Coronary artery (tissue), 2 donors: ENCODE data around the gene DMBX1.
A peak's percentile ranks its signal among the peaks of the same experiment; 100 is the strongest.

ENCODE experiments used
- DNase-seq: peaks from one replicate; pipeline ENCODE4 v3.0.0-alpha.2; 2017; ENCODE audit warnings: low spot score
- H3K27ac ChIP-seq, 2 donors: fragments of 200-600 bp; sonication (generic); one replicate each; pipeline ENCODE4 v1.5.1; 2016 to 2019
- H3K4me3 ChIP-seq: fragments of 200-600 bp; sonication (generic); 2 replicates; pipeline ENCODE4 v1.5.1; 2016; ENCODE audit warnings: mild to moderate bottlenecking, moderate library complexity
- TF ChIP-seq, protein P1 (sequence below): fragments of 200-600 bp; sonication (generic); IDR thresholded peaks from one replicate; pipeline ENCODE4 v1.5.1; 2019; ENCODE audit warnings: antibody characterized with exemption

The DMBX1 gene

GRCh38 chr1:46447499-46448108, 42.0 kb upstream of the DMBX1 start:
- Histone ChIP-seq H3K27ac (no peak overlapping the region), H3K4me3 (peak overlapping the region; percentile 68)
- TF ChIP-seq, protein P1, sequence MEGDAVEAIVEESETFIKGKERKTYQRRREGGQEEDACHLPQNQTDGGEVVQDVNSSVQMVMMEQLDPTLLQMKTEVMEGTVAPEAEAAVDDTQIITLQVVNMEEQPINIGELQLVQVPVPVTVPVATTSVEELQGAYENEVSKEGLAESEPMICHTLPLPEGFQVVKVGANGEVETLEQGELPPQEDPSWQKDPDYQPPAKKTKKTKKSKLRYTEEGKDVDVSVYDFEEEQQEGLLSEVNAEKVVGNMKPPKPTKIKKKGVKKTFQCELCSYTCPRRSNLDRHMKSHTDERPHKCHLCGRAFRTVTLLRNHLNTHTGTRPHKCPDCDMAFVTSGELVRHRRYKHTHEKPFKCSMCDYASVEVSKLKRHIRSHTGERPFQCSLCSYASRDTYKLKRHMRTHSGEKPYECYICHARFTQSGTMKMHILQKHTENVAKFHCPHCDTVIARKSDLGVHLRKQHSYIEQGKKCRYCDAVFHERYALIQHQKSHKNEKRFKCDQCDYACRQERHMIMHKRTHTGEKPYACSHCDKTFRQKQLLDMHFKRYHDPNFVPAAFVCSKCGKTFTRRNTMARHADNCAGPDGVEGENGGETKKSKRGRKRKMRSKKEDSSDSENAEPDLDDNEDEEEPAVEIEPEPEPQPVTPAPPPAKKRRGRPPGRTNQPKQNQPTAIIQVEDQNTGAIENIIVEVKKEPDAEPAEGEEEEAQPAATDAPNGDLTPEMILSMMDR: no peak
- DNase-seq: no peak

DNA sequence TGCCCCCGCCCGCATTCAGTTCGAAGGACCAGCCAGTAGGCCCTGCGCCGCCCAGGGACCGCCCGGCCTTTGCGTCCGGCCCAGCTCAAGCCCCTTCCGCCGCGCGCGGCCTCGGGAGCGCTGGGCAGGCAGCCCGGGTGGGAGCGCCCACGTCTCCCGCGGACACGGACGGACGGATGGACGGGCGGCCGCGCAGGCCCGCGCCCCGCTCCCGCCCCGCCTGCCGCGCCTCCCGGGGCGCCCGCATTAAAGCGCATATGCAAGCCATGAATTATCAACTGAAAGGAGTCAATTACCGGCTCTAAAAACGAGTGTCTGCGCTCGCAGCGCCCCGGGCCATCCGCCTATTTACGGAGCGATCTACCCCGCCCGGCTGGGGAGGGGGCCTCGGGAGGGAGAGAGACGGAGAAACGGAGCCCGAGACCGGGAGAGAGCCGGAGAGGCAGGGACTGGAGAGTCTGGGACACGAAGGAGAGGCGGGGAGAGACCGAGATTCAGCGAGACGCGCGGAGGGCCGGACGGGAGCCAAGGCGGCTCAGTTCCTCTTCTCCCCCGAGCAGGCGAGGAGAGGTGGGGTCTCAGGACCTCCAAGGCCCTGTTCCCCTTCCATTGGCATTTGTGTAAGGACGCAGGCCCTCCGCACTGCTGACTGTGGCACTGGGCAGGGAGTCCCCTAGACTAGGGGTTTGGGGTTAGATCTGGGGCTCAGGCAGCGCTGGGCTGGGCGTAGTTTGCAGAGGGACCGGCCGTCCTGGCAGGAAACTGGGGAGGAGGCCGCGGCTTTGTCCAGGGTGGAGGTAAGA, 41.3 kb upstream of the DMBX1 start:
- DNase-seq: no peak
- Histone ChIP-seq H3K4me3 (peak overlapping the region; percentile 68), H3K27ac (no peak overlapping the region)
- TF ChIP-seq, protein P1: no peak

DNA sequence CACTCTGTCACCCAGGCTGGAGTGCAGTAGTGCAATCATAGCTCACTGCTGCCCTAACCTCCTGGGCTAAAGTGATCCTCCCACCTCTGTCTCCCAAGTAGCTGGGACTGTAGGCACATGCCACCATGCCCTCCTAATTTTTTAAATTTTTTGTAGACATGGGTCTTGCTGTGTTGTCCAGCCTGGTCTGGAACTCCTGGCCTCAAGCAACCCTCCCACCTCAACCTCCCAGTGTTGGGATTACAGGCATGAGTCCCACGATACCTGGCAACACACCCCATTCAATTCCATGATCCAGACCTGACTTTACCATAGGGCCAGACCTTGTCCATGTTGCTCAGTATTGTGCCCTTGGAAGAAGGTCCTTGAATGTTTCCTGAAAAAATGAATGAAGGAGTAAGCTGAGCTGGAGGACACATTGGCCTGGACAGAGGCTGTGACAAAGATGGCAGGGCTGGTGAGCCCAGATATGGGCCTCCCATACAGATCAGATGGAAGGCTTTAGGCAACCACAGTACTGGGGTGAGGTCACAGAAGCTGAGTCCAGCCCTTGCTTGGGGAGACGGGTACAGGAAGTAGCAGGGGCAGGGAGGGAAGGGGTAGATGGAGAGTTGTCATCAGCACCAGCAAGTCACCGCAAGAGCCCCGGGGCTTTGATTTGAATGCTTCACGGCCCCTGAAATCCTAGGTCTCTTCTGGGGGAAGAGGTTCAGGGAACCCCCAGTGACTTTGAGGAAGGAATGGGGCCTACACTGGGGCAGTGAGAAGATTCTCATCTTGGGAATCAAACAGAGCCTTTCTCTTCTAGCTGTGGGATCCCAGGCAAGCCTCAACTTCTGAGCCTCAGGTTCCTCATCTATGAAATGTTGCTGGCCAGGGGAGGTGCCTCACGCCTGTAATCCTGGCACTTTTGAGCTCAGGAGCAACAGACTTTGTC, 40.1 kb upstream of the DMBX1 start:
- no peak overlapping the region for H3K27ac ChIP-seq
- TF ChIP-seq, protein P1: no peak
- no peak for DNase-seq
- H3K4me3 ChIP-seq: no peak overlapping the region

GRCh38 chr1:46450160-46450517, 39.5 kb upstream of the DMBX1 start:
- H3K27ac ChIP-seq: no peak overlapping the region
- TF ChIP-seq, protein P1: no peak
- DNase-seq: no peak
- H3K4me3 ChIP-seq: no peak overlapping the region

- DNase-seq: no peak
- Histone ChIP-seq H3K27ac (no peak overlapping the region), H3K4me3 (no peak overlapping the region)
- TF ChIP-seq, protein P1: no peak
Observed at GRCh38 chr1:46451948-46452930, 37.4 kb upstream of the DMBX1 start.

- Histone ChIP-seq H3K27ac (no peak overlapping the region), H3K4me3 (no peak overlapping the region)
- DNase-seq: no peak
- TF ChIP-seq, protein P1: no peak
Observed at GRCh38 chr1:46452931-46453325, 36.7 kb upstream of the DMBX1 start.
